Renal cortex interstitium (tissue), 15 donors: ENCODE measurements around the gene CFAP52. TPM values are rescaled to one million over a fixed set of nuclear protein-coding genes. Genes with fewer than 3 reads are reported as not detected.
A peak's percentile ranks its signal among the peaks of the same experiment; 100 is the strongest.

Source experiments
- DNase-seq, 11 donors: peaks; one replicate each; pipeline ENCODE4 v3.0.0-alpha.2; 2013; ENCODE audit warnings: low read depth in 9 of 11, low spot score in 4 of 11; ENCODE audit errors: extremely low read depth in 1 of 11
- long read RNA-seq, 16 experiments: transcript quantifications; one replicate each; lab custom pipeline, GENCODE V29; 2026
- polyA plus RNA-seq, 3 donors: library from polyadenylated mRNA; unstranded; fragments of 120-200 nt; gene quantifications; one replicate each; pipeline ENCODE4 v1.2.1, GENCODE V29; 2013; ENCODE audit not compliant: insufficient read length in 3 of 3

Gene CFAP52, protein sequence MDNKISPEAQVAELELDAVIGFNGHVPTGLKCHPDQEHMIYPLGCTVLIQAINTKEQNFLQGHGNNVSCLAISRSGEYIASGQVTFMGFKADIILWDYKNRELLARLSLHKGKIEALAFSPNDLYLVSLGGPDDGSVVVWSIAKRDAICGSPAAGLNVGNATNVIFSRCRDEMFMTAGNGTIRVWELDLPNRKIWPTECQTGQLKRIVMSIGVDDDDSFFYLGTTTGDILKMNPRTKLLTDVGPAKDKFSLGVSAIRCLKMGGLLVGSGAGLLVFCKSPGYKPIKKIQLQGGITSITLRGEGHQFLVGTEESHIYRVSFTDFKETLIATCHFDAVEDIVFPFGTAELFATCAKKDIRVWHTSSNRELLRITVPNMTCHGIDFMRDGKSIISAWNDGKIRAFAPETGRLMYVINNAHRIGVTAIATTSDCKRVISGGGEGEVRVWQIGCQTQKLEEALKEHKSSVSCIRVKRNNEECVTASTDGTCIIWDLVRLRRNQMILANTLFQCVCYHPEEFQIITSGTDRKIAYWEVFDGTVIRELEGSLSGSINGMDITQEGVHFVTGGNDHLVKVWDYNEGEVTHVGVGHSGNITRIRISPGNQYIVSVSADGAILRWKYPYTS
- 1 to 10 TPM; 2.7 to 3.4 (median 3.0) TPM for polyA plus RNA-seq
- long read RNA-seq, donor 1 = 0 reads
- long read RNA-seq, donor 2 = 0 reads
- long read RNA-seq, donor 3 = 0 reads
- long read RNA-seq, donor 4 = 0 reads
- long read RNA-seq, donor 5 = 0 reads
- long read RNA-seq, donor 6 = 0 reads
- long read RNA-seq, donor 7 = 0 reads
- long read RNA-seq, donor 8 = 0 reads
- long read RNA-seq, donor 9 = 0 reads
- long read RNA-seq, donor 10 = 0 reads
- long read RNA-seq, donor 11 = 0 reads
- long read RNA-seq, donor 12, partial matches to known transcripts = 0 of 1 reads
- long read RNA-seq, donor 12, other reads (novel, unspliced or antisense) = 0 of 1 reads
- long read RNA-seq, donor 13 = 0 reads
- long read RNA-seq, donor 14 = 0 reads
- long read RNA-seq, donor 15 = 0 reads
- long read RNA-seq, donor 16 = 0 reads

DNA sequence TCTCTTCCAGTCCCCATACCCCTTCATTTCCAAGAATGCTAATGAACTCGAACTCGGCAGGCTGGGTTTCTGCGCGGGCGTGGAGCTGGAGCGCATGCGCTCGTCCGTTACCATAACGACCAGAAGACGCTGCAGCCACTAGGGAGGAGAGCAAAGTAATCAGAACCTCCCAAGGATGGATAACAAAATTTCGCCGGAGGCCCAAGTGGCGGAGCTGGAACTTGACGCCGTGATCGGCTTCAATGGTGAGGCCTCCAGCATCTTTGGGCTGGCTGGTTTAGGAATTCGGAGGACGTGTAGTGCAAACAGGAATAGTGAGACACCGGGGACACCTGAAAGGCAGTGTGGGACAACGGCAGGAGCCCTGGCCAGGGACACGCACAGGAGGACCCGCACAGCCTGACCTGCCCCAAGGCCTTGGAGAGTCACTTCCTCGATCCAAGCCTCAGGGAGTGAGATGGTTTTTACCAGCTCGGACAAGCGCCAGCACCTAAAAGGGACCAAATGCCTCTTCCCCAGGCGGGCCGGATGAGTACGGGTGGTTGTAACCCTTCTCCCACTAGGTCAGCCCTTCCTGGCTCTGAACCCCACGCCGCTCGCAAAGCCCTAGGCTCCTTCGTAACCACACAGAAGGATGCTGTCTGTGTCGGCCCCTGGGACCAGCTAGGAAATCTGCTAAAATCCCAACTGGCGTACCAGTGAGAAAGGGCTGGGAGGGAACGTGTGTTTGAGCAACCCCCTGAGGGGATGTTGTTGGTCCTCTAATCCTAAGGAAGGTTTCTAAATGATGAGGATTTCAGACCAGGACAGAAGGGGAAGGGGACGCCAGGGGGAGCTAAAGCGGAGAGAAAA lies at the start of gene CFAP52:
CFAP52 (plus strand) TSS at position 122 of the 852 bp plus-strand sequence; CDS start at position 176, 54 bp downstream.
- peak in 8 of 11 donors; percentile 62 to 81 (median 74) for DNase-seq

DNA sequence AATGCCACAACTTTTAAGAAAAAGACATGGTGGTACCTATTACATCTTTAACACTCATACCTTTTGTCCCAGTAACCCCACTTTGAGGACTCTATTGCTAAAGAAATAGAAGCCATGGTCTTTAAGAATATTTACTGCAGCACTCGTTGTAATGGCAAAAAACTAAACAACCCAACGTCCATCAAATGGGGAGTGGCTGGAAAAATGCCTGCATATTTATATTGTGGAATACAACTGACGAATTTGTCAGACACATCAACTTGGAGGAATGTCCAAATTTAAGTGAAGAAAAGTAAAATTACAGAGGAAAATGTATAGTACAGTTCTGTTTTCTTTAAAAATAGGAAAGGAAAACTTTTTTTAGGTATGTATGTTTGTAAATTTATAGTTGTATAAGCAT lies 48.7 kb upstream of the CFAP52 start:
- no peak for DNase-seq

DNA sequence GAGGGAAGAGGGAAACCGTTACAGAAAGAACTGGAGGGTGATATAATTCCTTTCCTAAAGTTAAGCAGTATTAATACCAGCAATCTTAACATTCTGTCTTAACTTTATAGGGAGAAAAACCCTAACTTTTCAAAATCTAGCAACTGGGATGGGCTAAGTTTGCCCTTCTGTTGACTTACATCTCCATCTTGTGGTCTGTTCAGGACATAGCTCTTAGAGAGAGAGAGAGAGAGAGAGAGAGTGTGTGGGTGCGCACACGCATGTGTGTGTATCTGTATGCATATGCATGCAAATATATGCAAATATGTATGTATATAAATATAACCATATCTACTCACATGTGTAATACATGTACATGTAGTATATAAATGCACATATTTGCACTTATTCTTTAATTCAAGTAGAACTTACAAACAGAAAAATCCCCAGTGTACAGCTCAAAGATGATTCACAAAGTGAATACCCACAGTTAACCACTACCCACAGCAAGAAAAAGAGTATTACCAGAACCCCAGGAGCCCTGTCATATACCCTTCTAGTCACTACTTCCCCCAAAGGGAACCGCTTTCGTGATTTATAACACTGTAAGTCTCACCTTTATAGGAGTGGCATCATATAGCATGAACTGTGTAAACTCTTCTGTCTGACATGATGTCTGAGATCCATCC lies 47.3 kb upstream of the CFAP52 start:
- no peak for DNase-seq

DNA sequence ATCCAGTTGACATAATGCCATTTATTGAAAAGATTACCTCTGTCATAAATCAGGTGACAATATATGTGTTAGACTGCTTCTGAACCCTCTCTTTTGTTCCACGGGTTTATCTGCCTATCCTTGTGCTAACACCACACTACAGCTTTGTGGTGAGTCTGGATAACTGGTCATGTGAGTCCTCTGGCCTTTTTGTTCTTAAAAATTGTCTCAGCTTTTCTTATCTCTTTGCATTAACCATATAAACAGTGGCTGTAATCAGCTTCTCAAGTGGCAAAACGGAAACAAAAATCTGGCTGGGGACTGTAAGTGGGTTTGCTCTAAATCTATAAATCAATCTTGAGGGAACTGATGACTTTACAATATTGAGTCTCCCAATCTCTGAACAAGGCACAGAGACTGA lies 45.4 kb upstream of the CFAP52 start:
- DNase-seq = no peak

DNA sequence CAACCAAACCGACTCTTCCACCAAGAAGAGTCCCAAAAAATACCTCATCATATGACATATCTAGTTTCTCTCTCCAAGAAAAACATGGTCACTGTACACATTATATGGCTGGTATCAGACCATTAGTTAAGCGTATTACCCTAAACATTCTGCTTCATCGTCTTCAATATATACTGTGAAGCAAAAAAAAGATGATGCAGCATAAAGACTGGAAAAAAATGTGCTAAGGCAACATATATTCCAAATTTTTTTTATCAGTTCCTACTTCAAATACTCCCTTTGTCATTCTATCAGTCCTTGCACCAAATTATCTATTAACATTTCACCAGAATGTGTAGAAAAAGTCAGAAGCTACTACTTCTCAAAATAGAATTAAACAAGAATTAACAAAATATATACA lies 43.7 kb upstream of the CFAP52 start:
- no peak for DNase-seq

DNA sequence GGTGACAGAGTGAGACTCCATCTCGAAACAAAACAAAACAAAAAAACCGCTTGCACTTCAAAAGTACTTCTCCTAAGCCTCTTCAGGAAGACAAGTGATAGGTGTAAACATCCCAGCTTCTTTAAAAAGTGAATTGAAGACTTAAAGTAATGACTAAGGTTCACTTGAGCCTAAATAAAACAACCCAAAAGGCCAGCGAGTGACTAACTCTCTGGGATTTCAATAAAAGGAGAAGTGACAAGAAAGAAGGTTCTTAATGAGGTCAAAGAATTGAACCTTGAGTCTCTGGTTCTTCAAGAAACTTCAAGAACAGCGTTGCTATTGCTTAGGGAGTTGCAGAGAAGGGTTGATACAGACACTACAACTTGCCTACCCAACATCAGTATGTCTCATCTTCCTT lies 43.0 kb upstream of the CFAP52 start:
- DNase-seq = no peak

DNA sequence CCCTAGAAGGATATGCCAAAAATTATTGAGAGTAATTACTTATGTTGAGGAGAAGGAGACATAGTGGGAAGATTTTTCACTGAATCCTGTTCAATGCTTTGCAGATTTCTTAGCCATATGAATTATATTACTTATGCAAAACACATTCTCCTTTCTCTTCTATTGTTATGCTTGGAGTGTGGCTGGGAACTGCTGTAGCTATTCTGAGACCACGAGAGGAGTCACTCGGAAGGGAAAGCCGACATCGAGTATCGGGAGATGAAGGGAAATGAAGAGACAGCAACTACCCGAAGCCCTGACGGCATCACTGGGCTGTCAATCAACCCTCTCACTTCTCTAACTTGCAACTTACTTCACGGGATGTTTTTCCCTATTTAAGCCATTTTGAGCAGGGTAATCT lies 40.4 kb upstream of the CFAP52 start:
- DNase-seq = no peak

DNA sequence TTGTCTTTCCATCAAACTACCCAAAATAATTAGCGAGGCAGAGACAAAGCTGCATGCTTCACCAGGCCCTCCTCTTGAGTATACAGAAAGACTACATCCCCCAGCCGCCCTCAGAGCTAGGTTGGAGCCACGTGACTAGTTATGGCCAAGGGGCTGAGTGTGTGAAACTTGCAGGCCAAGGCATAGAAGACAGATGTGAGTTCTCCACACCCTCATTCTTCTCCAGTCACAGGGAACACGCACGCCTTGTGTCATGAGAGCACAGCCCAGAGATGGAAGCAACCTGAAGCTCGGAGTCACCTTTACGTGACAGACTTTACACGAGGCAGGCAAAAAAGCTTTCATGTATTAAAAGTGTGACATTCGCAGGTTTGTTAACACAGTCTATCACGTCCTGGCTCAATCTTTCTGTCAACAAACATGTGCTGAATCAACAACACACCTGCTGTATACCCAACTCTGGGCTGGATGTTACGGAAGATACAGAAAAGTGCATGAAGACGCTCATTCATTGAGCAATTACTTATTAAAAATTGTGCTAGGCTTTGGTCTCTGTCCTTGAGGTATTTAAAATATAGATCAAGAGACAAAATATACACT lies 39.2 kb upstream of the CFAP52 start:
- no peak for DNase-seq

DNA sequence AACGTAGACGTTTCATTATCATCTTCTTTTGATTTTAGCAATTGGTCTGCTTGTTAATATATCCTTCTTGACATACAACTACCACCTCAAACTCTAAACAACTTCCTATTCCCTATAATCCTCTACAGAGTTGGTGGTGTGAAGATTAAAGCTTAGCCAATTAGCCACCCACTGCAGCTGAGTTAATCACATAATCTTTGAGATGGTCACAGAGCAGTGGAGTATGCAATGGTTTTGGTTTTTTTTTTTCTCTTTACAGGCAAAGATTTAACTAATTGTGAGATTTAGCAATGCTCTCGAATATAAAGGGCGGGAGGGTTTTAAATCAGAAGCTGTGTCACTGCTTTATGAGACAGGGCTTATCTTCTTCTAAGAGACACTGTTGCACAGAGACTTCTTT lies 37.8 kb upstream of the CFAP52 start:
- DNase-seq = no peak

DNA sequence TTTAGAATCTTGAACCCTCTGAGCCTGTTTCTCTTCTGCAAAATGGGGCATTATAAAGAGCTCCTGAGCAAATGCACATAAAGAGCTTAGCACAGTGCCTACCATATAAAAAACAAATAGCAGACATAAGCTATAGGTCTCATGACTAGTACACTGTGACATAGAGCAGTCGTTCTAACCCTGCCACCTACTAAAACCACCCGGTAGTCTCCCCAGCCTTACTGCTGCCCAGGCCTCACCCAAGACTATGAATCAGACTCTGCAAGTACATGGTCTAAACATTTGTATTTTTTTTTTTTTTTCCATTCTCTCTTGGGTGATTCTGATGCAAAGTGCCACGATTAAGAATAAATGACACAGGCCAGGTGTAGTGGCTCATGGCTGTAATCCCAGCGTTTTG lies 34.7 kb upstream of the CFAP52 start:
- no peak for DNase-seq

DNA sequence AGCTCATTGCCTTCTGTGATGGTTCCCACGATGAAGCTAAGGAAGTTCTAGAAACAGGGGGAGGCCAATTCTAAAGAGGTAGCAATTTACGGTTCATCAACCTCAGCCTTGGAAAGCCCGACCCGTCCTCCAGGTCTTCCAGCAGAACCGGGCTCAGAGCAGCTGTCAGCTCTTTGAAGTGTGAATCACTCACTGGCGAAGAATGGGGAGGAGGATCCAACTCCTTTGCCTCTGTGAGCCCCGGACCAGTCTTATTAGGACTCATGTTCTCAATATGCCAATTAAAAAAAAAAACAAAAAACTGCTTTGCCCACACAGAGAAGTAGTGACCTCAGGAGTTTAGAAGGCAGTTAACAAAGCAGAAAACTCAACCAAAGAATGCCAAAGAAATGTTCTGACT lies 32.2 kb upstream of the CFAP52 start:
- DNase-seq = no peak

DNA sequence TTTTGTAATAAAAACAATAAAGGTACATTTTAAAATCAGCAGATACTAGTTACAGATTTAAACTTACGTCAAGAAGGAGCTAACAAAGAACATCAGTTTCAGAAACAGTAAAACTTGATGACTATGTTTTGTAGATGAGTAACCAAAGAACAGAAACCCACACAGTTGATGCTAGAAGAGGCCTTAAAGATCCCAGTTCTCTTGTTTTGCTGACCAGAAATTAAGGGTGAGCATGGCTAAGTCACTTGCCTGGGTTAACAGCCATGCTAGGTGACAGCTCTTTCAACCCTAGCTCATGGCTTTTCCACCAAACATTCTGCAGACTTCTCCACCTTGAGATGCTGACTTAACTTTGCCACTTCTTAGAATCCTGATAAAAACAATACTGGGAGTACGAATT lies 27.2 kb upstream of the CFAP52 start:
- no peak for DNase-seq

DNA sequence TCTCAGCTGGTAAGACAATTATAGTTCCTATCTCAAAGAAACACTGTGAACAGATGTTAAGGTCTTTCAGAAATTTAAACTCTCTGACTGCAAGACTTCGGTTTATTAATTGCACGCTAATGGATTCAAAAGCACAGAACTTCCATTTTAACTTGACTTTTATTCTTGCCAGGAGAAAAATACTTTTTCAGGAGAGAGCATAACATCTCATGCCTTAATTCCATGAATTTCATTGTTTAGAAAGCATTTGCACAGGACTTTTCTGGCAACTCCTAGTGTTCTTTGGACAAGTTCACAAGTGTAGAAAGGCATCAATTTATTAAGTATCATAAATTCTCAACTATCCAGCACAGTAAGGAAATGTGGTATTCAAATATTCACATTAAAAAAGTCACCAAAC lies 23.3 kb upstream of the CFAP52 start:
- DNase-seq = peak in 2 of 11 donors; percentile 2 to 25

DNA sequence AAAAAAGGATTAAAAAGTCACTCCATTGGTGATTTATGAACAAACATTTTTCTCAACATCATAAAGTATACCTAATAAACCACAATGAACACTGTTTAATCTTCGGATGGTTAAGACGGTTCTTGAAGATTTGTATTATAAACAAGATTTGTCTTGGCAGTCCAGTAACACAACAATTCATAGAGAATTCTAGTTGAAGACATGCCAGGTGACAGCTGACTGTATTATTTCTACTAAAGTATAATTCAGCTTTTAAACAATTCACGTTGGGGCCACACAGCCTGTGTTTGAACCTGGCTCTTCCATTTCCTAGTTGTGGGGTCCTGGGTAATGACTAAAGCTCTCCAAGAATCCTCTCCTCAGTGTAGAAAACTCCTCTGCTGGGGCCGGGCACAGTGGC lies 22.8 kb upstream of the CFAP52 start:
- DNase-seq = peak in 1 of 11 donors; percentile 18

DNA sequence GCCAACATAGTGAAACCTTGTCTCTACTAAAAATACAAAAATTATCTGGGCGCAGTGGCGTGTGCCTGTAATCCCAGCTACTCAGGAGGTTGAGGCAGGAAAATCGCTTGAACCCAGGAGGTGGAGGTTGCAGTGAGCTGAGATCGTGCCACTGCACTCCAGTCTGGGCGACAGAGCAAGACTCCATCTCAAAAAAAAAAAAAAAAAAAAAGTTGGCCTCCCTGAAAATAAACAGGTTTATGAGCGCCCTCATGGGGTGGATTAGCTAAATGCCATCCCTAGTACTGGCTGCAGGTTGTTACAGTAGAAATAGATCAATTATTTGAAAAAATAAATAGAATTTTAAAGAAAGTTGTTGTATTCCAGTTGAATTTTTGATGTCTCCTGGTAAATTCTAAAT lies 21.7 kb upstream of the CFAP52 start:
- peak in 1 of 11 donors; percentile 10 for DNase-seq

DNA sequence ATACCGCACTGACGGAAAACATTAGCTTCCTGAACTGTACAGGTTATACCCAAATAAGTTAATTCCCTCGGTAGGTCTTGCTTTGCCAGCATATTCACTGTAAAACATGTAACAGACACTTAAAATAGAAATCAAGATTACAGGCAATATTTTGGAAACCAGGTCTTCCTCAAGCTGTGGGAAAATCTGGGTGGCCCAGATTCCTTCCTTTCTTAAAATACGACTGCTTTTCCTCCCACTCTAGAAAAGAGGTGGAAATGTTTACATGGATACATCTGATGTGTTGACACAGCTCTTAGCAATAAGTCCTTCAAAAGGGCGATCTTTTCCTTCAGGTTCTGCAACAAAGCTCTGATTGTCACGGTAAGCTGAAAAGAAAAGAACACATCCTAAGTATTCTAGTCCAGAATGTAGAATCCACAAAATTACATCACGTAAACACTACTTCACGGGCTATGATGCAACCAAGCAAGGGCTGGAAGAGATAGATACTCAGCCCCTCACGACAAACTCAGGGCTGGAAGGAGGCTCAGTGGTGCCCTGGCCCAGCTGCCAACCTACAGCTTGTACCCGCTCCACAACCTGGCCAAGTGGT lies 19.2 kb upstream of the CFAP52 start:
- DNase-seq = no peak

DNA sequence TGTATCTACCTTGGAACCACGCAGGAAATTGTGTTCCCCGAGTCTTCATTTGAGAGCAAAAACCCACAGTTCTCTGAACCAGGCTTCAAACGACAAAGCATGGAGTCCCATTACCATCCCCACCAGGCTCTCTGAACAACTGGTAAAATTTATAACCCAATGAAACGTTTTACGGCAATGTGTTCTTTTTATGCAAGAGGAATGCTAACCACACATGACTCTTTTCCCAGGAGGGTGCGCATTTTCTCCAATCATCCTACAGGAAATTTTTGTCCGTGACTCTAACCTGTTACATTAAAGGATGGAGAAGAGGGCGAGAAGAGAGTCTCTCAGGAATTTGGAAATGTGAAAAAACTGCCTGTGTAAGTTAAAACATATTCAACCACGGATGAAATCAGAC lies 18.6 kb upstream of the CFAP52 start:
- DNase-seq = no peak

DNA sequence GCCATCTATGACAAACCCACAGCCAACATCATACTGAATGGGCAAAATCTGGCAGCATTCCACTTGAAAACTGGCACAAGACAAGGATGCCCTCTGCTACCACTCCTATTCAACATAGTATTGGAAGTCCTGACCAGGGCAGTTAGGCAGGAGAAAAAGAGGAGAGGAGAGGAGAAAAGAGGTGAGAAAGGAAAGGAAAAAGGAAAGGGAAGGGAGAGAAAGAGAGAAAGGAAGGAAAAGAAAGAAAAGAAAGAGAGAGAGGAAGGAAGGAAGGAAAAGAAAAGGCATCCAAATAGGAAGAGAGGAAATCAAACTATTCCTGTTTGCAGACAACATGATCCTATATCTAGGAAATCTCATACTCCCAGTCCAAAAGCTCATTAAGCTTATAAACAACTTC lies 12.3 kb upstream of the CFAP52 start:
- DNase-seq = no peak
